Lower leg skin (tissue), 3 donors: Measurements from ENCODE around the gene KCNC1.

Source experiments
- POLR2A ChIP-seq, 2 donors: fragments of 450-650 bp; IDR thresholded peaks; one replicate each; pipeline ENCODE4 v1.6.1; 2016 to 2017; ENCODE audit warnings: antibody characterized with exemption in 2 of 2, mild to moderate bottlenecking in 1 of 2, moderate library complexity in 1 of 2
- TF ChIP-seq, protein P1 (sequence below), 3 donors: fragments of 450-650 bp; IDR thresholded peaks; one replicate each; pipeline ENCODE4 v1.5.1; 2016; ENCODE audit warnings: antibody characterized with exemption in 3 of 3, mild to moderate bottlenecking in 3 of 3, moderate library complexity in 2 of 3

DNA sequence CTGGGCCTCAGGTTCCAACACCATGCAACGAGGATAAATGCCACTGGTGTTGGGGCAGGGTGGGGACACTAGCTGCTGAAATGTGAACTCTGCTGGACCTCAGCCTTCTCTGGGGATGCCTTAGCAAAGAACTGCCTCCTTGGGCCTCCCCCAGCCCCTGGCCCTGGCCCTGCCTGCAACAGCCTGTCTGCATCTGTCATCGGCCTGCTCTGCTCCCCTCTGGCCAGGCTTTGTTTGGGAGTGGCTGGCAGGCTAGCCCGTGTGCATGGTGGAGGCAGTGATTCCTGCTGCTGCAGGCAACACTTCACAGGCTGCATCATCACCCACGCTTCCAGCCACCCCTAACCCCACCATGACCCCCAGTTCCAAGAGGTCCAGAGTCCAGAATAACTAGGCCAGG lies 26.8 kb upstream of the KCNC1 start:
- no peak for TF ChIP-seq POLR2A (IDR thresholded peaks at IDR 0.05)
- TF ChIP-seq, protein P1, sequence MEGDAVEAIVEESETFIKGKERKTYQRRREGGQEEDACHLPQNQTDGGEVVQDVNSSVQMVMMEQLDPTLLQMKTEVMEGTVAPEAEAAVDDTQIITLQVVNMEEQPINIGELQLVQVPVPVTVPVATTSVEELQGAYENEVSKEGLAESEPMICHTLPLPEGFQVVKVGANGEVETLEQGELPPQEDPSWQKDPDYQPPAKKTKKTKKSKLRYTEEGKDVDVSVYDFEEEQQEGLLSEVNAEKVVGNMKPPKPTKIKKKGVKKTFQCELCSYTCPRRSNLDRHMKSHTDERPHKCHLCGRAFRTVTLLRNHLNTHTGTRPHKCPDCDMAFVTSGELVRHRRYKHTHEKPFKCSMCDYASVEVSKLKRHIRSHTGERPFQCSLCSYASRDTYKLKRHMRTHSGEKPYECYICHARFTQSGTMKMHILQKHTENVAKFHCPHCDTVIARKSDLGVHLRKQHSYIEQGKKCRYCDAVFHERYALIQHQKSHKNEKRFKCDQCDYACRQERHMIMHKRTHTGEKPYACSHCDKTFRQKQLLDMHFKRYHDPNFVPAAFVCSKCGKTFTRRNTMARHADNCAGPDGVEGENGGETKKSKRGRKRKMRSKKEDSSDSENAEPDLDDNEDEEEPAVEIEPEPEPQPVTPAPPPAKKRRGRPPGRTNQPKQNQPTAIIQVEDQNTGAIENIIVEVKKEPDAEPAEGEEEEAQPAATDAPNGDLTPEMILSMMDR (IDR thresholded peaks at IDR 0.05), result no peak
